Measurements from ENCODE around the gene ZBTB16.

DNA sequence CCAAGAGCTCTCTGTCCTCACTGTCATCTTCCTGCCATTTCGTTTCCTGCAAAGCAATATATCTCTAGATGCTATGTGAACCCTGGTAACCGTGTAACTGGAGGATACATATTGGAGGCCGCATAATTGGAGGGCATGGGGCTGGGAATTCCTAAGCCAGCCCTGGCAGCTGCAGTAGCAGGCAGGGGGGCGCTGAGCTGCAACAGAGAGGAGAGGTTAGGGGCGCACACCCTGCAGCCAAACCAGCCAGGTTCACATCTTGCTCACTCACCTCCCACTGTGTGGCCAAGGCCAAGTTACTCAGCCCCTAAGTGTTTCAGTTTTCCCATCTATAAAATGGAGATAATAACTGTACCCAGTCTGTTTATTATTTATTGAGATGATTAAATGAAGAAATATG is 39.9 kb upstream of the ZBTB16 start:
- no peak for TF ChIP-seq EZH2 (IDR thresholded peaks at IDR 0.05; ENCODE audit: low read depth)
- TF ChIP-seq, protein P1, sequence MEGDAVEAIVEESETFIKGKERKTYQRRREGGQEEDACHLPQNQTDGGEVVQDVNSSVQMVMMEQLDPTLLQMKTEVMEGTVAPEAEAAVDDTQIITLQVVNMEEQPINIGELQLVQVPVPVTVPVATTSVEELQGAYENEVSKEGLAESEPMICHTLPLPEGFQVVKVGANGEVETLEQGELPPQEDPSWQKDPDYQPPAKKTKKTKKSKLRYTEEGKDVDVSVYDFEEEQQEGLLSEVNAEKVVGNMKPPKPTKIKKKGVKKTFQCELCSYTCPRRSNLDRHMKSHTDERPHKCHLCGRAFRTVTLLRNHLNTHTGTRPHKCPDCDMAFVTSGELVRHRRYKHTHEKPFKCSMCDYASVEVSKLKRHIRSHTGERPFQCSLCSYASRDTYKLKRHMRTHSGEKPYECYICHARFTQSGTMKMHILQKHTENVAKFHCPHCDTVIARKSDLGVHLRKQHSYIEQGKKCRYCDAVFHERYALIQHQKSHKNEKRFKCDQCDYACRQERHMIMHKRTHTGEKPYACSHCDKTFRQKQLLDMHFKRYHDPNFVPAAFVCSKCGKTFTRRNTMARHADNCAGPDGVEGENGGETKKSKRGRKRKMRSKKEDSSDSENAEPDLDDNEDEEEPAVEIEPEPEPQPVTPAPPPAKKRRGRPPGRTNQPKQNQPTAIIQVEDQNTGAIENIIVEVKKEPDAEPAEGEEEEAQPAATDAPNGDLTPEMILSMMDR (conservative IDR thresholded peaks at IDR 0.05), result no peak
